Measurements from ENCODE around the gene AQP1.

DNA sequence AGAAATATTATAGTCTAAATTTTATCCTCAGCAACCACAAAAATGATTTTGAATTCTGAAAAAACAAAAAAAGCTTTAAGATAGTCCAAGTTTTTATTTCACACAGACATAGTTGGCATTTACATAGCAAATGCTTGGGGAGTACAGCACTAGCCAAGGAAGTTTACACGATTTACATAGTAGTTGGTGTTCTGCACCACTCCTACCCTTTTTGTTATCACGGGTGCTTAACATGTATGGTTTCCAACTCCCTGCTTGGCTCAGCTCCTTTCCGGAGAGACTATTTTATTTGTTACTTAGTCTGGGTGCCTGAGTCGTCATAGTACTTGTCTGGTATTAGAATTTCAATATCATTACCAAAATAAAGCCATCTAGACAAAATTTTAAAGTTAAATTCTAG, 43.3 kb downstream of the AQP1 start:
- TF ChIP-seq POLR2A (IDR thresholded peaks at IDR 0.05): no peak
- TF ChIP-seq, protein P1, sequence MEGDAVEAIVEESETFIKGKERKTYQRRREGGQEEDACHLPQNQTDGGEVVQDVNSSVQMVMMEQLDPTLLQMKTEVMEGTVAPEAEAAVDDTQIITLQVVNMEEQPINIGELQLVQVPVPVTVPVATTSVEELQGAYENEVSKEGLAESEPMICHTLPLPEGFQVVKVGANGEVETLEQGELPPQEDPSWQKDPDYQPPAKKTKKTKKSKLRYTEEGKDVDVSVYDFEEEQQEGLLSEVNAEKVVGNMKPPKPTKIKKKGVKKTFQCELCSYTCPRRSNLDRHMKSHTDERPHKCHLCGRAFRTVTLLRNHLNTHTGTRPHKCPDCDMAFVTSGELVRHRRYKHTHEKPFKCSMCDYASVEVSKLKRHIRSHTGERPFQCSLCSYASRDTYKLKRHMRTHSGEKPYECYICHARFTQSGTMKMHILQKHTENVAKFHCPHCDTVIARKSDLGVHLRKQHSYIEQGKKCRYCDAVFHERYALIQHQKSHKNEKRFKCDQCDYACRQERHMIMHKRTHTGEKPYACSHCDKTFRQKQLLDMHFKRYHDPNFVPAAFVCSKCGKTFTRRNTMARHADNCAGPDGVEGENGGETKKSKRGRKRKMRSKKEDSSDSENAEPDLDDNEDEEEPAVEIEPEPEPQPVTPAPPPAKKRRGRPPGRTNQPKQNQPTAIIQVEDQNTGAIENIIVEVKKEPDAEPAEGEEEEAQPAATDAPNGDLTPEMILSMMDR (IDR thresholded peaks at IDR 0.05): no peak

All from thyroid gland (tissue), 4 donors.